ENCODE measurements around the gene GALNT17.

Gene GALNT17

DNA sequence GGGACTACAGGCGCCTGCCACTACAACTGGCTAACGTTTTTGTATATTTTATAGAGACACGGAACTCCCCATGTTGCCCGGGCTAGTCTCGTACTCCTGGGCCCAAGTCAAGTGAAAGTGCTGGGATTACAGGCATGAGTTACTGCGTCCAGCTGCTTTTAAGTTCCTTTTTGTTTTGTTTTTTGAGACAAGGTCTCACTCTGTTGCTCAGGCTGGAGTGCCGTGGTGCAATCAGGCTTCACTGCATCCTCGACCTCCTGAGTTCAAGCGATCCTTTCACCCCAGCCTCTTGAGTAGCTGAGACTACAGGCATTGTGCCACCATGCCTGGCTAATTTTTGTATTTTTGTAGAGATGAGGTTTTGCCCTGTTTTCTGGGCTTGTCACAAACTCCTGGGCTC, 155.0 kb downstream of the GALNT17 start:
- DNase-seq, result no peak

DNA sequence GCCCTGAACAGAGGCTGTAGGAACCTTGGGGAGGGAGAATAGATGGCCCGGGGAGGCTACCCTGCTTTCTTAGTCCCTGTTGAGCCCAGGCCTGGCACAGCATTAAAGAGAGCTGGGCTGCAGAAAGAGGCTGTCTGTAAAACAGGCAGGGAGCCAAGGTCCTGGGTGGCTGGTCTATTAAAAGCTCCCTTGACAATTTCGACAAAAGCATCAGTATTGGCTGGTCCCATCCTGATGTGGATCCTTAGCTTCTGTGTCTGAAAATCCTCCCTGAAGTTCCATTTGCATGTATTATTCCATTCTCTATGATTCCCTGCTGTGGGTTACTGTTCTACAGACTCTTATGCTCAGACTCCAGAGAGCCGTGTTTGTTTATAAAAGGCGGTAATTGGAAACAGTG, 158.5 kb downstream of the GALNT17 start:
- no peak for DNase-seq

DNA sequence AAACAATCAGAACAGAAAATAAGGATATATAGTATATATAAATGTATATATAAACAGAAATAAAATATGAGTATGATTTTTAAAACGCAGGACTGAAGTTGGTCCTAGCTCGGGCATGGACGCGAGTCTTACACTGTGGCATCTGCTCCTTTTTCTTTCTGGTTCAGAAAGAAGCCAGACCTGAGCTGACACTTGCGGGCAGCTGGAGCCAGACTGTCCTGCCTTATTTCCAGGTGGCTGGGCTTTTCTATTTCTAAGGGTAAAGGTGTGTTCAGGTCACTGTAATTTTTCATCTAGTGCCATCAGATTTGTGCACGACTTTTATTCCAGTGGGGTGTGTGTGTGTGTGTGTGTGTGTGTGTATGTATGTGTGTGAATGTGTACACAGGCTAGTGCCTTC, 166.4 kb downstream of the GALNT17 start:
- DNase-seq, result no peak

DNA sequence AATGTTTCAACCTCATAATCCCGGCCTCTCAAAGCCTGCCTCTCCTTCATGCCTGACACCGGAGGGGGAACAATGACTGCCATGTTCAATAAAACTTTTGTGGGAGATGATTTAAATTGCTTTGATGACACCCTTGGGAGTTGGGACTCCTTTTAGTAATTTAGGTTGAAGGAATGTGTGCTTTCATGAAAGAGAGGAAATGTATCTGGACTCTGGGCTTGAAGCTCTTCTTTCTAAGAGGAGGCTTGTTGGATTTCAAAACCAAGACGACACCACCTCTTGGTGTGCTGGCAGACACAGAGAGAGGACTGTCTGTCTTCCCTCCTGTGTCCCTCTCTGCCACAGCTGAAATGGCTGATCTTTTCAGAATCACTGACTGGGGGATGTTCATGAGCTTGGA, 168.1 kb downstream of the GALNT17 start:
- DNase-seq, result no peak

DNA sequence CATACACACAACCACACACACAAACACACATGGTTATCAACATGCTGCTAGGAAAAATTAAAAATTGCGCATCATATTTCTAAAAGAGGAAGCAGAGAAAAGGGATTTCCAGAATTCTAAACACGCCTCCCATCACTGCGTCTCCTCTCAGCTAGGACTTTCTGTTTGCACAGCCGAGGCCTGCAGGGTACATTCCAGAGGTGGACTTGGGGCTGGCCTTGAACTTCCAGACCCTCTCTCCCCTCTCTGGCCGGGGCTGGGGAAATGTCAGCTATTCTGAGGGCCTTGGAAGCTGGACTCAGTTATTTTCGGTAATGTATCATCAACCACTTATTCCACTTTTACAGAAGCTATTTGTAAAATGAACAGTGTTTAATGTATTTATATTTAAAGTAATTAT, 168.7 kb downstream of the GALNT17 start:
- no peak for DNase-seq

DNA sequence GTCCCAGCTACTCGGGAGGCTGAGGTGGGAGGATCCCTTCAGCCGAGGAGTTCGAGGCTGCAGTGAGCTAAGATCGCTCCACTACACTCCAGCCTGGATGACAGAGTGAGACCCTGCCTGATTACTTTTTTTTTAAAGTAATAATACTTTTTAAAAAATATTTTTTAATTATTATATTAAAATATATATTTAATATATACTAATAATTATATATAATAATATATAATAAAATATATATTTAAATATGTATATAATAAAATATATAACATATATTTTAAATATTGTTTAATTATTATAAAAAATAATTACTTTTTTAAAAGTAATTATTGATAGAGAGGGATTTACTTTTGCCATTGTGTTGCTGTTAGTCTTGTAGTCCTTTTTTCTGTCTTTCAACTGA, 169.2 kb downstream of the GALNT17 start:
- no peak for DNase-seq

GRCh38 chr7:71303566-71303965, 171.6 kb downstream of the GALNT17 start:
- no peak for DNase-seq

GRCh38 chr7:71308096-71308495, 176.2 kb downstream of the GALNT17 start:
- DNase-seq, result no peak

GRCh38 chr7:71311576-71311975, 179.6 kb downstream of the GALNT17 start:
- DNase-seq, result no peak

GRCh38 chr7:71312755-71313490, 181.0 kb downstream of the GALNT17 start:
- DNase-seq, result no peak

- DNase-seq, result no peak
Measured at GRCh38 chr7:71313553-71313952, 181.6 kb downstream of the GALNT17 start.

DNA sequence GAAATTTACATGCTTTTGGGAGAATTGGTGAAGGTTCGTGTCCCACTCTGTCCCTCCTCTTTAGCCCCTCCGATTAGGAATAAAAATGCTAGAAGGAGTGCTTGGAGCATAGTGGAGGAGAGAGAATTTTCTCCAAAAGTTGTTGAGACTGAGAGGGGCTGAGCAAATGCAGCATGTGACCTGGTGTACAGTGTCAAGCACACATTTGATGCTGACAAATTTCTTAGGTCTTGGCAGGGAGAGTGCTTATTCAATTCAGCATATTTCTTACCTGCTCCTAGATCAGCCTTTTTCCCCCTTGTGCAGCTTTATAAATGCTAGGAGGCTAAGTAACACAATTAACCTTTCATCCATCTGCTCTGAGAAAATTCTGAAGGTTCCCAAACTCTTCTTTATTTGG, 189.0 kb downstream of the GALNT17 start:
- no peak for DNase-seq

DNA sequence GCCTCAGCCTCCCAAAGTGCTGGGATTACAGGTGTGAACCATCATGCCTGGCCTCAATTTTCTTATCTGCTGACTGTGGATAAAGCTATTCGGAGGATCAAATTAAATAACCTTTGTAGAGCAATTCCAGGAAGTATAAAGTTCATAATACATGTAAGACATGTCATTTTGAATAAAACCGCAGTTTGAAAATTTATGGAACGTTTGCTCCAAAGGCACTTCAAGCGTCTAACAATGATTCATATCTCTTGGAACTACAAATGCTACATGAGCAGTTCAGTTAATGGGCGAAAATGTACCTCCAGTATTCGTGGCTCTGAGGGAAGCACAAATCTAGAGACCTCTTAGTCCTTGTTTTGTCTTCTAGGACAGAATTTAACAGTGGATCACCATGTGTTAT, 190.3 kb downstream of the GALNT17 start:
- no peak for DNase-seq

DNA sequence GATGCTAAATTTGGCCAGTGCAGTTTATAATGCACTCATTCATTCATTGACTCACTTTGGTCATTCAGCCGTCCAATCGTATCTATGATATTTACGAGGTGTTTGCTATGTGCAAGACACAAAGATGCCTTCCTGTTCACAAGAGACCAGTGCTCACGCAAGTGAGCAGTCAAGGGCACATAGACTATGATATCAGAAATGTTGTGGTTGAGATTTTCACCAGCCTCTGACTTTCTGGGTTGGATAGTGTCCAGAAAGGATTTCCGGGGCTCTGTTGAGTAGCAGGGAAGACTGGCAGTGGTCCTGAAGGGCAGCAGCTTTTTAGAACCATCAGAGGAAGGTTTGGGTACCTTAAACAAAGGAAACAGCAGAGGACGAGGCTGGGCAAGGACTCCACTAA, 191.8 kb downstream of the GALNT17 start:
- DNase-seq, result no peak

DNA sequence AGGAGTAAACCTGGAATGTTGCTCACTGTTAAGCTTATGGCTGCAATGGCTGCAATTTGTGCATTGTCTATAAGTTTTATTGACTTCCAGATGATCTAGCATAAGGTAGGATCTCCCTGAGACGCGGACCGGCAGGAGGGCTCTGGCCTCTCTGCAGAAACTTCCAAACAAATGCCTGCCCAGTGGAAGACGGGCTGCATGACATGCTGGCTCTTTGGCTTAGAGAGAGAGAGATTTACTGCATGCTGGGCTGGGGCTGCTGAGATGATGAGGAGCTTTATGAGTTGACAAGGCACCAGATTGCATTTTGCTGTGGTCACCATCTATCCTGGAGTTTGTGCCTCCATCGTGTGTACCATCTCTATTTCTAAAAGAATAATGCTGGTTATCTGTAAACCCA, 193.2 kb downstream of the GALNT17 start:
- no peak for DNase-seq

DNA sequence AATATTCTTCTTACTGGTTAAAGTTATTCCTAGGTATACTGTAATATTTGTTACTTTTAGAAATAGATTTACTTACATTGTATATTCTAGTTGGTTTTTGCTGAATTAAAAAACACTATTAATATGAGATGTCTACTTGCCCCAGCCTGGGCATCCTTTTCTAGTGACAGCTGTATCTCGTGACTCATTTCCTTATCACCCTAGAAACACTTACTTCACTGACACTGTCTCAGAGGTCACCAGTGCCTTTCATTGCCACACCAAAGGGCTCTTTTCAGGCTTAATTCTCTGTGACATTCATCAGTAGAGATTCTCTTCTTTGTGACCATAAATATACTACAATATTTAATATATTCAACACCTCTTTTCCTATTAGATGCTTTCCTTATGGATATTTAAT, 194.7 kb downstream of the GALNT17 start:
- DNase-seq, result no peak

DNA sequence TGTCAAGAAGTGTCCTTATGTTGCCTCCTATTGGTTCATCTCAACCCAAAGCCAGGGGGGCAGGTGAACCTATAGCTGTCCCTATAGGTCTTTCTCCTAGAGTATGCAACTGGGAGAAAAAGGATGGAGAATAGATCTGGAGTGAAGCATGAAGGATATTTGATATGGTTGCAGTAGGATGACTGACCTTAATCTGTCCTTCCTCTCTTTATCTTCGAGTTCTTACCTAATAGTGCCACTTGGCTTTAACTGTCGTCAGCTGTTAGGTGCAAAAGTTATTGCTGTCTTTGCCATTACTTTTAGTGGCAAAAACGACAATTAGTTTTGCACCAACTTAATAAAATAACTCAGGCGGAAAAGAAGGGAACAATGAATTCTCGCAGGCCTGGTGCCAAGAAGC, 196.0 kb downstream of the GALNT17 start:
- no peak for DNase-seq

GRCh38 chr7:71329030-71329660, 197.2 kb downstream of the GALNT17 start:
- no peak for DNase-seq

- DNase-seq, result no peak
Measured at GRCh38 chr7:71332207-71332606, 200.3 kb downstream of the GALNT17 start.

DNA sequence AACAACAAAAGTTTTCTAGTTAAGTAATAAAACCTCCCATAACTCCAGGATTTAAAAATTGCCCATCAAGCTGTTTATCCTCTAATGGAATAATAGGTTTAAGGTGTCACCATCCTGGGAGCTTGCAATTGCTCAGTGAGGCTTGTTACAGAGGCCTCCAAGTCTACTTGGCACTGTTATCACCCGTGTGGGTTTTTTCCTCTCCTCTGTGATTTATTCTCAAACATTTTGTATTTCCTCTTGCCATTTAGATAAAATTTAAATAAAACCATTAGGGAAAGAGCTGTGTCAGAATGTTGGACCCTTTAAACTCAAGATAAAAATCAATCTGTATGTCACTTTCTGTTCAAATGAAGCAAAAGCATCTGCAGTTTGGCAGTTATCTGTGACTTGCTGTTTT, 202.6 kb downstream of the GALNT17 start:
- no peak for DNase-seq

DNA sequence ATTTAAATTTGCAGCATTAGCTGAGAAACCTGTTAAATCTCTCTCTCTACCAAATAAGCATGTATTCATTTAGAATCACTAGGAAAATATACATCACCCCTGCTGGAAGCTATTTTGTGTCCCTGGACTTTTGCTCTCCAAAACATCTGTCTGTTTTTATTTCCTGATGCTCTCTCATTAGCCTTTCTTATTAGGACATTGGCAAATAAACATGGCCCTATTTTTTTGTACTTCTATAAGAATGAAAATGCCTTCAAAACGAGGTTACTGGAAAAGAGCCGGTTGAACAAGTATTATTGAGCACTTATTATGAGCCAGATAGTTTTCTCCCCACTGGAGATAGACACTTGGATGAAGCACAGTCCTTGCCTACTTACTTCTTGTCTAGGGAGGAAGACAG, 206.9 kb downstream of the GALNT17 start:
- DNase-seq, result no peak

- DNase-seq, result no peak
Measured at GRCh38 chr7:71339924-71340323, 208.0 kb downstream of the GALNT17 start.

DNA sequence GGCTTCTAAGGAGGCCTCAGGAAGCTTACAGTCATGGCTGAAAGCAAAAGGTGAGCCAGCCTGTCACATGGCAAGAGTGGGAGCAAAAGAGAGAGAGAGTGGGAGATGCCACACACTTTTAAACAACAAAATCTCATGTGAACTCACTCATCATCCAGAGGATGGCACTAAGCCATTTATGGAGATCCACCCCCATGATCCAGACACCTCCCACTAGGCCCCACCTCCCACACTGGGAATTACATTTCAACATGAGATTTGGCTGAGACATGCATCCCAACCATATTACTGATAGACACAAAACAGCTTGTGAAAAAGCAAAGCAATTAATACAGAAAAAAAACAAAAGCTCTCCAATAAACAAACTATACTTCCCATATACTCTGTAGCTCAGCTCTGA, 210.3 kb downstream of the GALNT17 start:
- DNase-seq, result no peak

DNA sequence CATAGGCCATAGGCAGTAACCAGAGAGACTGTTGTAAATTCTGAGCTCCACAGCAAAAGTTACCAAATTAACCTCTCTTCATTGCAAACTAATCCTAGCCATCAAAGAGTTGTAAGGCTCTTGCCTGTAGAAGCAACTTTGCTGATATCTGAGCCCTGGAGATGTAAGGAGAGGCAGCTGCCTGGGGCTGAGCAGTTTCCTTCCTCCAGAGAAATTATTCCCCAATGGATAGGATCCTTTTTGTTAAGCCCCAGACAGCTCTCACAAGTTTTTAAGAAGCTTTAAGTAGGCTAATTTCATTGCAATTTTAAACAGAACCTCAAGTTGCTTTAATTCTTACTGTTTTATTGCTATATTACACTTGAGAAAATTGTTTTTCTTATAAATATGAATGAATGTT, 211.1 kb downstream of the GALNT17 start:
- no peak for DNase-seq

GRCh38 chr7:71343892-71344291, 211.9 kb downstream of the GALNT17 start:
- DNase-seq, result no peak

Data from activated gamma-delta T cell (primary cell).